Testis (tissue), 3 donors: Measurements from ENCODE around the gene AK1. TPM values are rescaled to one million over a fixed set of nuclear protein-coding genes. Genes with fewer than 3 reads are reported as not detected.
"Not testable (repeated sequence)": the region's sequence is repeated elsewhere in the genome, so short reads cannot be mapped to it uniquely, and the experiment has no call there.

Source experiments
- DNase-seq: peaks from one replicate; pipeline ENCODE4 v3.0.0-alpha.2; 2019
- H3K27ac ChIP-seq, 2 donors: fragments of 200-600 bp; sonication (generic); one replicate each; pipeline ENCODE4 v1.5.1; 2019
- H3K27me3 ChIP-seq: fragments of 200-600 bp; sonication (generic); one replicate; pipeline ENCODE4 v1.5.1; 2019
- H3K36me3 ChIP-seq: fragments of 200-600 bp; sonication (generic); one replicate; pipeline ENCODE4 v1.5.1; 2017; ENCODE audit warnings: low read depth; ENCODE audit errors: missing control alignments
- H3K4me1 ChIP-seq: fragments of 200-600 bp; sonication (generic); one replicate; pipeline ENCODE4 v1.5.1; 2019
- H3K4me3 ChIP-seq, 2 donors: fragments of 200-600 bp; sonication (generic); one replicate each; pipeline ENCODE4 v1.5.1; 2017 to 2019
- H3K9me3 ChIP-seq: fragments of 200-600 bp; sonication (generic); one replicate; pipeline ENCODE4 v1.5.1; 2017
- POLR2A ChIP-seq: fragments of 450-650 bp; IDR thresholded peaks from one replicate; pipeline ENCODE4 v1.6.1; 2017; ENCODE audit warnings: antibody characterized with exemption, mild to moderate bottlenecking, moderate library complexity
- WGBS, 2 donors: methylation state at CpG; one replicate each; pipeline ENCODE4 v1.1.5; 2018; 5-methylcytosine and 5-hydroxymethylcytosine counted together
- intact Hi-C: fragments of 100-400 bp; cut with DNase I; formaldehyde crosslinking; loops from one replicate; pipeline ENCODE4 v1.15.1; 2023; ENCODE audit warnings: low total_unique reads
- polyA plus RNA-seq: library from polyadenylated mRNA; stranded (reverse); fragments of 350-450 nt; fragmentation: Illumina TruSeq; extraction: RNeasy Lipid Tissue Mini Kit (QIAGEN cat#74804); gene quantifications from one replicate; pipeline ENCODE4 v1.2.3, GENCODE V29; 2014; ENCODE audit warnings: low read depth, low replicate concordance; ENCODE audit not compliant: insufficient read depth
- total RNA-seq, 2 donors: library from RNA; depleted of rRNA; stranded (reverse); fragments of >200 nt; gene quantifications; one replicate each; pipeline ENCODE4 v1.2.3, GENCODE V29; 2016
- TF ChIP-seq, protein P1 (sequence below), 3 experiments: fragments of 450-650 bp in 2 of 3; fragments of 200-600 bp in 1 of 3; sonication (generic) in 1 of 3; IDR thresholded peaks; one replicate each; pipeline ENCODE4 v1.5.1; 2016 to 2019; ENCODE audit warnings: antibody characterized with exemption in 3 of 3, mild to moderate bottlenecking in 2 of 3, moderate library complexity in 1 of 3

Gene AK1
- total and polyA plus RNA-seq, 3 donors from 2014 or later: 86.7 to 154 (median 103) TPM

DNA sequence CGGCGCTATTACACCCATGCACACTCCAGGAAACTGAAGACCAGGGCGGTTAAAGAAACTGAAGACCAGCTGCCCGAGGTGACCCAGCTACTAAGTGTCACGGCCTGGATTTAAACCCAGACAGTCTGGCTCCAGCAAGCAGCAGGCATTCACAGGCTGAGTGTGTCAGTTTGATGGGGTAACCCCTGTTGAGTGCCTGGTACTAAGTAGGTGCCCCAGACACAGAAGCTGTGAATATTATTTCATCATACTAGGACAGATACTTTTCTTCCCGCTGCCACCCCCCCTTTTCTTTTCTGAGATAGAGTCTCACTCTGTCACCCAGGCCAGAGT is 30.3 kb downstream of the AK1 start:
- peaks cover 6% of the 10 kb centered on the region for H3K4me1 ChIP-seq
- intact Hi-C loops: no loop called here
- H3K9me3 ChIP-seq: no peaks in the 10 kb centered on the region
- H3K36me3 ChIP-seq: no peaks in the 10 kb centered on the region
- peak overlapping the region; percentile 78 to 93 for H3K27ac ChIP-seq
- no peak for DNase-seq
- WGBS, 2 donors: 51 to 56% methylated on average over 6 of the region's 6 CpGs
- no peaks in the 10 kb centered on the region for H3K27me3 ChIP-seq
- TF ChIP-seq POLR2A: no peak
- TF ChIP-seq, protein P1, sequence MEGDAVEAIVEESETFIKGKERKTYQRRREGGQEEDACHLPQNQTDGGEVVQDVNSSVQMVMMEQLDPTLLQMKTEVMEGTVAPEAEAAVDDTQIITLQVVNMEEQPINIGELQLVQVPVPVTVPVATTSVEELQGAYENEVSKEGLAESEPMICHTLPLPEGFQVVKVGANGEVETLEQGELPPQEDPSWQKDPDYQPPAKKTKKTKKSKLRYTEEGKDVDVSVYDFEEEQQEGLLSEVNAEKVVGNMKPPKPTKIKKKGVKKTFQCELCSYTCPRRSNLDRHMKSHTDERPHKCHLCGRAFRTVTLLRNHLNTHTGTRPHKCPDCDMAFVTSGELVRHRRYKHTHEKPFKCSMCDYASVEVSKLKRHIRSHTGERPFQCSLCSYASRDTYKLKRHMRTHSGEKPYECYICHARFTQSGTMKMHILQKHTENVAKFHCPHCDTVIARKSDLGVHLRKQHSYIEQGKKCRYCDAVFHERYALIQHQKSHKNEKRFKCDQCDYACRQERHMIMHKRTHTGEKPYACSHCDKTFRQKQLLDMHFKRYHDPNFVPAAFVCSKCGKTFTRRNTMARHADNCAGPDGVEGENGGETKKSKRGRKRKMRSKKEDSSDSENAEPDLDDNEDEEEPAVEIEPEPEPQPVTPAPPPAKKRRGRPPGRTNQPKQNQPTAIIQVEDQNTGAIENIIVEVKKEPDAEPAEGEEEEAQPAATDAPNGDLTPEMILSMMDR (IDR thresholded peaks at IDR 0.05): no peak
- peak overlapping the region in 1 of 2 donors; percentile 83 for H3K4me3 ChIP-seq

DNA sequence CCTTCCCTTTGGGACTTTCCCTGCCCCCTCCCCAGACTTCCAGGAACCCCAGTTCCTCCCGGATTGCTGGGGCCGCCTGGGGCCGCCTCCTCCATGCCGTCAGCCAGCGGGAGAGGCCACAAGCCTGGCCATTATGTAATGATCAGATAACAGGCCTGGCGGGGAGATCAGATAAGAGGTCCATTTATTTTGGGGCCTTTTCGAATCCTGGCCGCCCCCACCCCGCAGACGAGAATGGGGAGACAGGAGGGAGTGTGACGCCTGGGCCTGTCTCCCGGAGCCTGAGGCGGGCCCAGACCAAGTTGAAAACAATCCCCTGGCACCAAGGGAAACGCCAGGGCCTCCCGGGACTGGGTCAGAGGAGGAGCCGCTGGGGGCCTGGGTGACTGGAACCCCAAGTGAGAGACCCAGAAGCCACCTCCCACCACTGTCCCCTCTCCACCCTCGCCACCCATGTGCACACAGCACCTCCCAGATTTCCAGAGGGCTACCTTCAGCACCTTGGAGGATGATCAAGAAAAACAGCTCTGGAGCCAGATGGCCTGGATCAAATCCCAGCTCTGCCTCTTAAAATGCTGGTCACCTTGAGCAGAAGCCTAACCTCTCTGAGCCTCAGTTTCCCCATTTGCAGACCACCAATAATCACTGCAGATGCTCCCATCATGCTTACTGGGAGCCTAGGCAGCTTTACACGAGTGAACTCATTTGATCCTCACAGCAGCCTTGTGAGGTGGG is 30.9 kb downstream of the AK1 start:
- no peak for DNase-seq
- H3K36me3 ChIP-seq: no peaks in the 10 kb centered on the region
- WGBS, 2 donors: 52 to 58% methylated on average over 12 to 18 of the region's 18 CpGs

DNA sequence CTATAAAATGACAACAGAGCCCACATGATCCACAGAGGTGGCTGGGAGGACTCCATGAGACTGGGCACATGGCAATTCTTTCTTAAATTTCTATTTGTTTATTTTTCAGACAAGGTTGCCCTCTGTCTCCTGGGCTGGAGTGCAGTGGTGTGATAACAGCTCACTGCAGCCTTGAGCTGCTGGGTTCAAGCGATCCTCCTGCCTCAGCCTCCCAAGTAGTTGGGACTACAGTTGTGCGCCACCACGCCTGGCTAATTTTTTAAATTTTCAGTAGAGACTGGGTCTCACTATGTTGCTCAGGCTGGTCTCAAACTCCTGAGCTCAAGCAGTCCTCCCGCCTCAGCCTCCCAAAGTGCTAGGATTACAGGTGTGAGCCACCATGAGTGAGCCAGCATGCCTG is 31.9 kb downstream of the AK1 start:
- H3K27me3 ChIP-seq, H3K9me3 ChIP-seq, H3K4me3 ChIP-seq, DNase-seq, H3K36me3 ChIP-seq, intact Hi-C loops: not testable (repeated sequence)
- Histone ChIP-seq H3K4me1 (peaks cover 13% of the 10 kb centered on the region), H3K27ac (peak overlapping the region; percentile 46 to 93)
- WGBS, 2 donors: 80 to 84% methylated on average over 3 to 4 of the region's 4 CpGs

More for the DNA sequence above, 30.9 kb downstream of the AK1 start:
- Histone ChIP-seq H3K4me3 (peak overlapping the region in 1 of 2 donors; percentile 83), H3K27me3 (no peaks in the 10 kb centered on the region), H3K27ac (peak overlapping the region; percentile 78 to 93), H3K4me1 (peaks cover 6% of the 10 kb centered on the region), H3K9me3 (no peaks in the 10 kb centered on the region)
- TF ChIP-seq POLR2A: no peak
- TF ChIP-seq, protein P1 (IDR thresholded peaks at IDR 0.05): no peak
- intact Hi-C loops: no loop called here

DNA sequence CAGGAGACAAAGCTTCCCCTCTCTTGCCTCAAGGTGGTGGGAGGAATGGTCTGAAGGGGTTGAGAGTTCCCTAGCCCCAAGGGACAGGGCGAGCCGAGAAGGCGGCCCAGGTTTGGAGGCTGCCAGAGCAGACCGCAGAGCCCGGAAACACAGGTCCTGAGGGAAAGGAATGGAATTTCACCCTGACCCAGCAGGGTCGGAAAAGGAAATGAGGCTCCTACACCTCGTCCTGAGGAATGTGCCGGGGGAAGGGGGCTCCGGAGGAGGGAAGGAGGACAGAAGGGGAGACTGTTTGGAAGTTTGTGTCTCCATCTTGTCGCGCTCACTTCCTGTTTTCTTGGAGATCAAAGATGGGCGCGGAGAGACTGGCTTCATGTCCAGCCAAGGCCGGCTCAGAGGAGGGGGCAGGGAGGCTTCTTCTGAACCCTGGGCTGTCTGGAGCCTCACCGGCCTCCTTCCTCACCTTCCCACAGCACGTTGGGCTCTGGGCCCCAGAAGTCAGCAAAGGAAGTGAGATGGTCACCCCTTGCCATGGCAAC is 32.6 kb downstream of the AK1 start:
- H3K36me3 ChIP-seq: no peaks in the 10 kb centered on the region
- no peak overlapping the region for H3K4me3 ChIP-seq
- DNase-seq: no peak
- TF ChIP-seq, protein P1 (IDR thresholded peaks at IDR 0.05): no peak
- TF ChIP-seq POLR2A: no peak
- H3K27ac ChIP-seq: peak overlapping the region; percentile 46 to 93
- H3K27me3 ChIP-seq: no peaks in the 10 kb centered on the region
- H3K4me1 ChIP-seq: peaks cover 21% of the 10 kb centered on the region
- 33 to 40% methylated on average over 13 to 16 of the region's 16 CpGs for WGBS, 2 donors
- H3K9me3 ChIP-seq: no peaks in the 10 kb centered on the region
- intact Hi-C loops: no loop called here

DNA sequence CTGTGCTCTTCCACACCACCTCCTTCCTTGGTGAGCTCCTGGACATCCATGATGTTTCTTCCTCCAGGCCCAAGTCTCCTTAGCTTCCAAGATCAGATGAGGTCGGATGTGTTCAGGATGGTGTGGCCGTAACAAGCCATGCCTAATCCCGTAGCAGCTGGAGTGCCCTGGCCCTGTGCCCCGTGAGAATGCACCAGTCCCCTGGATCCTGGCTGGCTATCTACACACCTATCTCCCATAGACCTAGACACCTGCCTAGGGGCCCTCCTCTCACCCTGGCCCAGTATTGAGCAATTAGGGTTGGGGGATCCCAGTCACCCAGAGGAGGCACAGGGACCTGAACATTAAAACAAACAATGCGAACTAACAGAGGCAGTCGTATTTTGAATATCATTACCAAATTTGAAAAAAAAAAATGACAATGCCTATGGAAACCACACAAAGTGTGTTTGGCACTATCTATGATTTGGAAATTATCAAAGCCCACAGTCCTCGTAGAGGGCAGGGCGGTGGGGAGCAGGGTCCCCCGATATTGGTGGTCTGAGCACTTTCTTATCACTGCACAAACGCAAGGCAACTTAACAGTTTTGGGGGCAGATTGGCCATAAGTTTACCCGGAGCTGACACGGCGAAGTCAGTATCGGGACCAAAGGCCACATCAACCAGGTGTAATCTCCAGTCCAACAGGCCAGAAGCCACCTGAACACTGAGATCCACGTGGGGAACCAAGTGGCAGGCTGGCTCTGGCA is 36.2 kb downstream of the AK1 start:
- DNase-seq: no peak
- Histone ChIP-seq H3K36me3 (no peaks in the 10 kb centered on the region), H3K4me1 (peaks cover 51% of the 10 kb centered on the region), H3K9me3 (no peaks in the 10 kb centered on the region), H3K27ac (peak overlapping the region; percentile 9 to 85), H3K27me3 (no peaks in the 10 kb centered on the region), H3K4me3 (no peak overlapping the region)
- TF ChIP-seq POLR2A: no peak
- TF ChIP-seq, protein P1 (IDR thresholded peaks at IDR 0.05): no peak
- intact Hi-C loops: no loop called here
- 61 to 75% methylated on average over 15 of the region's 15 CpGs for WGBS, 2 donors
